K562 (cell line): ENCODE results near the gene TAS1R3. TPM values are rescaled to one million over a fixed set of nuclear protein-coding genes. Genes with fewer than 3 reads are reported as not detected.

Experiments
- BCLAF1 ChIP-seq, 2 experiments: fragments of 450-650 bp in 1 of 2; IDR thresholded peaks; 2 replicates each; pipeline ENCODE4 v1.6.1; 2011 to 2017; ENCODE audit warnings: low read depth in 2 of 2, antibody characterized with exemption in 1 of 2, borderline replicate concordance in 1 of 2, low read length in 1 of 2, mild to moderate bottlenecking in 1 of 2, mixed read lengths in 1 of 2; ENCODE audit not compliant: control insufficient read depth in 1 of 2
- CREB5 ChIP-seq: fragments of 250-450 bp; sonication (Bioruptor Pico); IDR thresholded peaks from 2 replicates; pipeline ENCODE4 v1.5.0; 2020; ENCODE audit warnings: mild to moderate bottlenecking
- HCFC1 ChIP-seq: IDR thresholded peaks from 2 replicates; pipeline ENCODE4 v1.6.1; 2012; ENCODE audit warnings: low read depth, low read length, improper control_type of control experiment
- RREB1 ChIP-seq: fragments of 250-450 bp; sonication (Bioruptor Pico); IDR thresholded peaks from 2 replicates; pipeline ENCODE4 v1.4.0; 2020
- SMARCC2 ChIP-seq: fragments of 450-650 bp; IDR thresholded peaks from 2 replicates; pipeline ENCODE4 v1.6.1; 2017; ENCODE audit warnings: antibody characterized with exemption, moderate library complexity, mild to moderate bottlenecking, low read depth
- TAF9B ChIP-seq: fragments of 450-650 bp; IDR thresholded peaks from 2 replicates; pipeline ENCODE4 v1.6.1; 2018; ENCODE audit warnings: mild to moderate bottlenecking; ENCODE audit not compliant: partially characterized antibody
- ZBTB7A ChIP-seq: IDR thresholded peaks from 2 replicates; pipeline ENCODE4 v1.6.1; 2011; ENCODE audit warnings: low read depth, mild to moderate bottlenecking, low read length, moderate library complexity, borderline replicate concordance; ENCODE audit not compliant: control insufficient read depth
- ZNF212 ChIP-seq: fragments of 450-650 bp; formaldehyde crosslinking; IDR thresholded peaks from 2 replicates; pipeline ENCODE4 v1.4.0; 2020; ENCODE audit warnings: mild to moderate bottlenecking
- ZNF408 ChIP-seq: fragments of 250-450 bp; sonication (Bioruptor Pico); IDR thresholded peaks from 2 replicates; pipeline ENCODE4 v1.4.0; 2020; ENCODE audit warnings: low read depth, mild to moderate bottlenecking, moderate library complexity
- ZNF609 ChIP-seq: sonication (generic); formaldehyde crosslinking; IDR thresholded peaks from 2 replicates; pipeline ENCODE4 v1.8.1; 2023; ENCODE audit warnings: missing genetic modification reagents, mild to moderate bottlenecking, borderline replicate concordance
- ZNF644 ChIP-seq: fragments of 200-800 bp; sonication (Bioruptor generic); IDR thresholded peaks from 2 replicates; pipeline ENCODE4 v1.6.1; 2016; ENCODE audit warnings: low read depth, missing genetic modification characterization, missing compliant biosample characterization
- polyA plus RNA-seq, 8 experiments: library from polyadenylated mRNA; depleted of rRNA in 4 of 8; stranded (reverse) in 5 of 8; unstranded in 3 of 8; fragments of >200 nt; fragmentation: Nextera tagmentation in 2 of 8; fragmentation: Illumina TruSeq in 1 of 8; extraction: Ambion mirVana in 2 of 8; extraction: Trizol in 1 of 8; gene quantifications; 2 replicates each; pipeline versions ENCODE4 v1.2.1 to v1.2.3, GENCODE V29; 2011 to 2014; ENCODE audit warnings: inconsistent platforms in 1 of 8, missing spikeins in 1 of 8
- total RNA-seq, 7 experiments: library from RNA; depleted of rRNA in 6 of 7; stranded (reverse); fragments of >200 nt in 6 of 7; fragmentation: Illumina TruSeq in 2 of 7; extraction: Trizol in 2 of 7; gene quantifications; 2 replicates each; pipeline versions ENCODE4 v1.2.1 to v1.2.3, GENCODE V29; 2011 to 2021; ENCODE audit warnings: low replicate concordance in 1 of 7

The TAS1R3 gene
- total and polyA plus RNA-seq, 9 of the 15 experiments (the other 6 are each of a cell fraction or from before 2014, with no cell fraction given), result 0.07 to 0.13 TPM; not detected in 7

- no peak for TF ChIP-seq ZNF609 (CRISPR knock-in tag)
- TF ChIP-seq RREB1 (CRISPR knock-in tag), result no peak
- TF ChIP-seq ZNF408, result no peak
- TF ChIP-seq SMARCC2, result no peak
- TF ChIP-seq ZNF644, result no peak
- no peak for TF ChIP-seq TAF9B
- no peak for TF ChIP-seq HCFC1
- no peak for TF ChIP-seq CREB5 (CRISPR knock-in tag)
- TF ChIP-seq ZNF212 (CRISPR knock-in tag), result no peak
- TF ChIP-seq BCLAF1 (IDR thresholded peaks at IDR 0.05; ENCODE audit: borderline replicate concordance in 1 of 2, control insufficient read depth in 1 of 2, low read depth in 2 of 2, low read length in 1 of 2), result no peak
- peak; percentile 96 for TF ChIP-seq ZBTB7A
Measured at GRCh38 chr1:1334835-1335234, 3.8 kb downstream of the TAS1R3 start (continued).
